HEK293 (cell line): Measurements from ENCODE around the gene TLK1.

Experiments
- CTCF ChIA-PET: fragments of 350-600 bp; formaldehyde crosslinking; extraction: SDS; loops from one replicate; lab custom pipeline; 2021; ENCODE audit warnings: antibody characterized with exemption; lab: Yijun Ruan, JAX
- POLR2A ChIA-PET: fragments of 300-600 bp; formaldehyde crosslinking; extraction: SDS; loops from one replicate; lab custom pipeline; 2020; ENCODE audit warnings: antibody characterized with exemption, inconsistent platforms; lab: Yijun Ruan, JAX
- H3K27ac ChIP-seq: fragments of 200-500 bp; sonication (Bioruptor generic); 2 replicates; pipeline ENCODE4 v1.5.1; 2014; ENCODE audit warnings: low read depth, low read length, control low read depth, inconsistent platforms; ENCODE audit errors: extremely low read depth
- H3K36me3 ChIP-seq, 2 experiments: fragments of 200-500 bp in 1 of 2; sonication (Bioruptor generic) in 1 of 2; 1 replicate in 1 of 2; 2 replicates in 1 of 2; pipeline ENCODE4 v1.5.1; 2014 to 2017; ENCODE audit warnings: inconsistent platforms in 2 of 2, low read length in 2 of 2; ENCODE audit not compliant: control insufficient read depth in 2 of 2, insufficient read depth in 1 of 2
- H3K4me1 ChIP-seq: fragments of 200-500 bp; sonication (Bioruptor generic); 2 replicates; pipeline ENCODE4 v1.5.1; 2014; ENCODE audit warnings: mild to moderate bottlenecking, low read length, inconsistent platforms; ENCODE audit not compliant: control insufficient read depth, insufficient read depth
- H3K4me3 ChIP-seq: 2 replicates; pipeline ENCODE4 v1.5.1; 2011; ENCODE audit warnings: low read depth, mild to moderate bottlenecking, control low read depth, low read length, moderate library complexity
- H3K9me3 ChIP-seq: fragments of 200-500 bp; sonication (Bioruptor generic); 2 replicates; pipeline ENCODE4 v1.5.1; 2014; ENCODE audit warnings: low read depth, low read length, inconsistent platforms; ENCODE audit not compliant: control insufficient read depth, insufficient read depth
- GFI1B ChIP-seq: fragments of 450-650 bp; formaldehyde crosslinking; IDR thresholded peaks from 2 replicates; pipeline ENCODE4 v1.5.1; 2016; ENCODE audit warnings: missing biosample characterization, missing genetic modification characterization
- MEIS1 ChIP-seq: sonication (generic); formaldehyde crosslinking; IDR thresholded peaks from 2 replicates; pipeline ENCODE4 v1.8.1; 2022; ENCODE audit warnings: missing genetic modification reagents, mild to moderate bottlenecking, borderline replicate concordance
- REPIN1 ChIP-seq: fragments of 450-650 bp; formaldehyde crosslinking; IDR thresholded peaks from 2 replicates; pipeline ENCODE4 v1.5.1; 2017; ENCODE audit warnings: missing biosample characterization, missing genetic modification characterization, low read depth
- SCRT1 ChIP-seq: fragments of 450-650 bp; formaldehyde crosslinking; IDR thresholded peaks from 2 replicates; pipeline ENCODE4 v1.5.1; 2016; ENCODE audit warnings: missing biosample characterization, missing genetic modification characterization, borderline replicate concordance
- SP2 ChIP-seq: fragments of 450-650 bp; formaldehyde crosslinking; IDR thresholded peaks from 2 replicates; pipeline ENCODE4 v1.5.1; 2016; ENCODE audit warnings: missing biosample characterization, missing genetic modification characterization
- SP7 ChIP-seq: fragments of 450-650 bp; formaldehyde crosslinking; IDR thresholded peaks from 2 replicates; pipeline ENCODE4 v1.5.1; 2016; ENCODE audit warnings: missing biosample characterization, missing genetic modification characterization
- ZBTB17 ChIP-seq: fragments of 450-650 bp; formaldehyde crosslinking; IDR thresholded peaks from 2 replicates; pipeline ENCODE4 v1.5.1; 2016; ENCODE audit warnings: missing biosample characterization, missing genetic modification characterization
- ZBTB48 ChIP-seq: fragments of 450-650 bp; formaldehyde crosslinking; IDR thresholded peaks from 2 replicates; pipeline ENCODE4 v1.5.1; 2016; ENCODE audit warnings: missing biosample characterization, missing genetic modification characterization
- ZFP37 ChIP-seq: fragments of 450-650 bp; formaldehyde crosslinking; IDR thresholded peaks from 2 replicates; pipeline ENCODE4 v1.5.1; 2016; ENCODE audit warnings: missing biosample characterization, missing genetic modification characterization
- ZIC2 ChIP-seq: fragments of 450-650 bp; formaldehyde crosslinking; IDR thresholded peaks from 2 replicates; pipeline ENCODE4 v1.5.1; 2016; ENCODE audit warnings: missing biosample characterization, missing genetic modification characterization
- ZNF366 ChIP-seq: fragments of 450-650 bp; formaldehyde crosslinking; conservative IDR thresholded peaks from 2 replicates; pipeline ENCODE4 v1.5.1; 2016; ENCODE audit warnings: missing biosample characterization, missing genetic modification characterization
- ZNF423 ChIP-seq: fragments of 450-650 bp; formaldehyde crosslinking; IDR thresholded peaks from 2 replicates; pipeline ENCODE4 v1.5.1; 2016; ENCODE audit warnings: missing biosample characterization, missing genetic modification characterization
- ZNF529 ChIP-seq: fragments of 450-650 bp; formaldehyde crosslinking; IDR thresholded peaks from 2 replicates; pipeline ENCODE4 v1.5.1; 2017; ENCODE audit warnings: missing genetic modification characterization, missing biosample characterization; ENCODE audit not compliant: insufficient replicate concordance
- ZNF585B ChIP-seq: fragments of 450-650 bp; formaldehyde crosslinking; IDR thresholded peaks from 2 replicates; pipeline ENCODE4 v1.5.1; 2016; ENCODE audit warnings: missing biosample characterization, missing genetic modification characterization
- ZNF600 ChIP-seq: fragments of 450-650 bp; formaldehyde crosslinking; IDR thresholded peaks from 2 replicates; pipeline ENCODE4 v1.5.1; 2016; ENCODE audit warnings: missing biosample characterization, missing genetic modification characterization
- ZNF629 ChIP-seq: fragments of 450-650 bp; formaldehyde crosslinking; IDR thresholded peaks from 2 replicates; pipeline ENCODE4 v1.5.1; 2017; ENCODE audit warnings: missing biosample characterization, missing genetic modification characterization
- ZNF707 ChIP-seq: fragments of 450-650 bp; formaldehyde crosslinking; IDR thresholded peaks from 2 replicates; pipeline ENCODE4 v1.5.1; 2016; ENCODE audit warnings: missing biosample characterization, missing genetic modification characterization
- TF ChIP-seq, protein P1 (sequence below): fragments of 450-650 bp; formaldehyde crosslinking; IDR thresholded peaks from 2 replicates; pipeline ENCODE4 v1.5.1; 2016; ENCODE audit warnings: missing biosample characterization, missing genetic modification characterization
- TF ChIP-seq, protein P2 (sequence below): fragments of 450-650 bp; formaldehyde crosslinking; IDR thresholded peaks from 2 replicates; pipeline ENCODE4 v1.5.1; 2016; ENCODE audit warnings: missing biosample characterization, missing genetic modification characterization
- TF ChIP-seq, protein P3 (sequence below): fragments of 450-650 bp; formaldehyde crosslinking; IDR thresholded peaks from 2 replicates; pipeline ENCODE4 v1.5.1; 2016; ENCODE audit warnings: missing biosample characterization, missing genetic modification characterization
- TF ChIP-seq, protein P4 (sequence below): fragments of 450-650 bp; formaldehyde crosslinking; IDR thresholded peaks from 2 replicates; pipeline ENCODE4 v1.5.1; 2016; ENCODE audit warnings: missing biosample characterization, missing genetic modification characterization
- TF ChIP-seq, protein P5 (sequence below): fragments of 450-650 bp; formaldehyde crosslinking; IDR thresholded peaks from 2 replicates; pipeline ENCODE4 v1.5.1; 2017; ENCODE audit warnings: missing biosample characterization, missing genetic modification characterization

TLK1 gene

DNA sequence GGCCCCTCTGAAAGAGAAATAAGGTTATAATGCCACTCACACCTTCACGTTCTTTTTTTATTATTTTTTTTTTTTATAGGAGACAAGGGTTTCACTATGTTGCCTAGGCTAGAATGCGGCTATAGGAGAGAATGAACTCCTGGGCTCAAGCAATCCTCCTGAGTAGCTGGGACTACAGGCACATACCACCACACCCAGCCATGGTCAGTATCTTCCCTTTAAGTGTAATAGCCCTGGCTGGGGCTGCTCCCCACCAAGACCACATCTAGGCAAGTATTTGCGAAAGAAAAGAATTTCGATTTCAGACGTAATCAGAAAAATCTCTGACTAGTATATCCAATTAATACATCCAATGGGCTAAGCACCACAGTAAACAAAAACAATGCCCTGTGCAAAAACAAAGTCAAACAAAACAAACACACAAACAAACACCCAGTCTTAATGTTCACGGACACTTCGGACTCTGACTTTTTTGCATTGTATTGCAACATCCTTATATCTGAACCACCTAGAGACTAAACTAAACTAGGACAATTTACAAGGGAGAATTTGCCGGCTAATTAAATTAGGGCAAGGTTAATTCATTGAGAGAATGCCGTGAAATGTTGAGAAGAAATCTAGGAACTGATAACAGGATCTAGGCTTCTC is 49.6 kb upstream of the TLK1 start (continued):
- TF ChIP-seq ZBTB48 (tag by site-specific recombination) (no peak), SP7 (tag by site-specific recombination) (no peak)

DNA sequence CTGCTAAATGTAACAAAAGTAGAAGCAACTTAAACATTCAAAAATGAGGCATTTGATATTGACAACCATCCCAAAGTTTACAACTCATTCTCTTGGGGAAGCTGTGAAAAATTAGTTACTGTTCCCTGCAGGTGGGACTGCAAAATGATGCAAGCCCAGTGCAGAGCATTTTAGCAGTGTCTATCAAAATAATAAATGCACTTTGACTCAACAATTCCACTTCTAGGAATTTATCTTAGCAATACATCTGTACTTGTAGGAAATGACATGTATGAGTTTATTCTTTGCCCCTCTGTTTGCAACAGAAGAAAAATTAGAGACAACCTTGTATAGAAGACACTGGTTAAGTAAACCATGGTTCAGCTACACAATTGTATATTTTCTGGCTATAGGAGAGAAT is 48.0 kb upstream of the TLK1 start:
- Histone ChIP-seq H3K36me3 (no peaks in the 10 kb centered on the region), H3K4me1 (no peaks in the 10 kb centered on the region), H3K9me3 (no peaks in the 10 kb centered on the region), H3K27ac (no peak overlapping the region), H3K4me3 (no peak overlapping the region)
- CTCF ChIA-PET = interaction anchor here (0.6 kb wide), 1 partner anchor 934 kb away, joined by 3 read pairs; no protein-coding TSS in a partner anchor
- POLR2A ChIA-PET = no interaction called here
- TF ChIP-seq ZNF600 (tag by site-specific recombination) (no peak), SCRT1 (tag by site-specific recombination) (no peak)

DNA sequence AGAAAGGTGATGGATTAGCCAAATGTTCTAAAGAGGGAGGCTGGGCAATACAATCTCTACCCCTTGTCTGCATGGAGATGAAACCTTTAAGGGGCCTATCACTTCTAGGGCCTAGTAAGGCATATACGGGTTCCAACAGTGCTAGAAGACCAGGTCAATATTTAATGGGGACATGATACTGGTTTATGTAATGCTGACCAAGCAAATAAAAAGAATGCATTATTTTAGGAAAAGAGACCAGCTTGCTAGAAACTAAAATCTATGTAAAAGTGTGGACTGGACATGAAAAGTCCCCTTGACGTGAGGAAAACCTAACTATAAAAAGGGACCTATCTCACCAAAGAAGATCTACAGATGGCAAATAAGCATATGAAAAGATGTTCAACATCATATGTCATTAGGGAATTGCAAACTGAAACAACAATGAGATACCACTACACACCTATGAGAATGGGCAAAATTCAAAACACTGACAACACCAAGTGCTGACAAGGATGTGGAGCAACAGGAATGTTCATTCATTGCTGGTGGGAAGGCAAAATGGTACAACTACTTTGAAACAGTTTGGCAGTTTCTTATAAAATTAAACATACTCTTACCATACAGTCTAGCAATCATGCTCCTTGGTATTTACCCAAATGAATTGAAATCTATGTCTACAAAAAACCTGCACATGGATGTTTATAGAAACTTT is 45.9 kb upstream of the TLK1 start:
- no peak overlapping the region for H3K4me3 ChIP-seq
- H3K4me1 ChIP-seq = no peaks in the 10 kb centered on the region
- H3K27ac ChIP-seq = no peak overlapping the region
- no peaks in the 10 kb centered on the region for H3K9me3 ChIP-seq
- CTCF ChIA-PET = interaction anchor here (1.0 kb wide), 1 partner anchor 34 kb away, joined by 3 read pairs; no protein-coding TSS in a partner anchor
- POLR2A ChIA-PET = no interaction called here
- TF ChIP-seq ZNF629 (tag by site-specific recombination) (no peak), ZNF423 (no peak), SP2 (tag by site-specific recombination) (no peak), ZNF366 (tag by site-specific recombination) (no peak), SCRT1 (tag by site-specific recombination) (no peak), ZBTB17 (tag by site-specific recombination) (no peak)
- TF ChIP-seq, protein P1, sequence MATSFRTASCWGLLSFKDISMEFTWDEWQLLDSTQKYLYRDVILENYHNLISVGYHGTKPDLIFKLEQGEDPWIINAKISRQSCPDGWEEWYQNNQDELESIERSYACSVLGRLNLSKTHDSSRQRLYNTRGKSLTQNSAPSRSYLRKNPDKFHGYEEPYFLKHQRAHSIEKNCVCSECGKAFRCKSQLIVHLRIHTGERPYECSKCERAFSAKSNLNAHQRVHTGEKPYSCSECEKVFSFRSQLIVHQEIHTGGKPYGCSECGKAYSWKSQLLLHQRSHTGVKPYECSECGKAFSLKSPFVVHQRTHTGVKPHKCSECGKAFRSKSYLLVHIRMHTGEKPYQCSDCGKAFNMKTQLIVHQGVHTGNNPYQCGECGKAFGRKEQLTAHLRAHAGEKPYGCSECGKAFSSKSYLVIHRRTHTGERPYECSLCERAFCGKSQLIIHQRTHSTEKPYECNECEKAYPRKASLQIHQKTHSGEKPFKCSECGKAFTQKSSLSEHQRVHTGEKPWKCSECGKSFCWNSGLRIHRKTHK = no peak
- TF ChIP-seq, protein P2, sequence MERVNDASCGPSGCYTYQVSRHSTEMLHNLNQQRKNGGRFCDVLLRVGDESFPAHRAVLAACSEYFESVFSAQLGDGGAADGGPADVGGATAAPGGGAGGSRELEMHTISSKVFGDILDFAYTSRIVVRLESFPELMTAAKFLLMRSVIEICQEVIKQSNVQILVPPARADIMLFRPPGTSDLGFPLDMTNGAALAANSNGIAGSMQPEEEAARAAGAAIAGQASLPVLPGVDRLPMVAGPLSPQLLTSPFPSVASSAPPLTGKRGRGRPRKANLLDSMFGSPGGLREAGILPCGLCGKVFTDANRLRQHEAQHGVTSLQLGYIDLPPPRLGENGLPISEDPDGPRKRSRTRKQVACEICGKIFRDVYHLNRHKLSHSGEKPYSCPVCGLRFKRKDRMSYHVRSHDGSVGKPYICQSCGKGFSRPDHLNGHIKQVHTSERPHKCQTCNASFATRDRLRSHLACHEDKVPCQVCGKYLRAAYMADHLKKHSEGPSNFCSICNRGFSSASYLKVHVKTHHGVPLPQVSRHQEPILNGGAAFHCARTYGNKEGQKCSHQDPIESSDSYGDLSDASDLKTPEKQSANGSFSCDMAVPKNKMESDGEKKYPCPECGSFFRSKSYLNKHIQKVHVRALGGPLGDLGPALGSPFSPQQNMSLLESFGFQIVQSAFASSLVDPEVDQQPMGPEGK (tag by site-specific recombination) = no peak
- TF ChIP-seq, protein P3, sequence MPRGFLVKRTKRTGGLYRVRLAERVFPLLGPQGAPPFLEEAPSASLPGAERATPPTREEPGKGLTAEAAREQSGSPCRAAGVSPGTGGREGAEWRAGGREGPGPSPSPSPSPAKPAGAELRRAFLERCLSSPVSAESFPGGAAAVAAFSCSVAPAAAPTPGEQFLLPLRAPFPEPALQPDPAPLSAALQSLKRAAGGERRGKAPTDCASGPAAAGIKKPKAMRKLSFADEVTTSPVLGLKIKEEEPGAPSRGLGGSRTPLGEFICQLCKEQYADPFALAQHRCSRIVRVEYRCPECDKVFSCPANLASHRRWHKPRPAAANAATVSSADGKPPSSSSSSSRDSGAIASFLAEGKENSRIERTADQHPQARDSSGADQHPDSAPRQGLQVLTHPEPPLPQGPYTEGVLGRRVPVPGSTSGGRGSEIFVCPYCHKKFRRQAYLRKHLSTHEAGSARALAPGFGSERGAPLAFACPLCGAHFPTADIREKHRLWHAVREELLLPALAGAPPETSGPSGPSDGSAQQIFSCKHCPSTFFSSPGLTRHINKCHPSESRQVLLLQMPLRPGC = no peak
- H3K36me3 ChIP-seq = no peaks in the 10 kb centered on the region

DNA sequence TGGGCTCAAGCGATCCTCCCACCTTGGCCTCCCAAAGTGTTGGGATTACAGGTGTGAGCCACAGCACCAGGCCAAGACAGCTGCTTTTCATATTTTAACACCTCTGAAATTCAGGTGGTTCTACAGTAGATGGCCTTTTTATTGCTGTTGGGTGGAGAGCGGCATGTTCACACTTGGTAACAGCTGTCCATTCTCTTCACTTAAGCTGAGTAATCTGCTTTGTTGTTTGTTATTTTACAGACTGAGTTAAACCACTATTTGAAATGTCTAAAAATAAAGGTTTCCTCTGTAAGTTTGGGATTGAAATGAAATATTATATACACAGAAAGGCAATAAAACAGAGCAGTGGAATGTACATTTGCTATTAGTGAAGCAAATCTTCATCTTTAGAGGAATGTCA is 44.9 kb upstream of the TLK1 start:
- ChIA-PET CTCF (interaction anchor here (1.0 to 1.1 kb wide), 2 partner anchors 13 to 33 kb away, joined by 3 read pairs; no protein-coding TSS in a partner anchor), POLR2A (no interaction called here)
- Histone ChIP-seq H3K4me3 (no peak overlapping the region), H3K27ac (no peak overlapping the region), H3K9me3 (no peaks in the 10 kb centered on the region), H3K4me1 (no peaks in the 10 kb centered on the region), H3K36me3 (no peaks in the 10 kb centered on the region)
- TF ChIP-seq MEIS1 (no peak), ZIC2 (no peak), REPIN1 (tag by site-specific recombination) (no peak), ZNF707 (tag by site-specific recombination) (no peak), ZNF585B (tag by site-specific recombination) (no peak), ZNF529 (tag by site-specific recombination) (no peak), ZFP37 (tag by site-specific recombination) (no peak), GFI1B (tag by site-specific recombination) (no peak)
- TF ChIP-seq, protein P4, sequence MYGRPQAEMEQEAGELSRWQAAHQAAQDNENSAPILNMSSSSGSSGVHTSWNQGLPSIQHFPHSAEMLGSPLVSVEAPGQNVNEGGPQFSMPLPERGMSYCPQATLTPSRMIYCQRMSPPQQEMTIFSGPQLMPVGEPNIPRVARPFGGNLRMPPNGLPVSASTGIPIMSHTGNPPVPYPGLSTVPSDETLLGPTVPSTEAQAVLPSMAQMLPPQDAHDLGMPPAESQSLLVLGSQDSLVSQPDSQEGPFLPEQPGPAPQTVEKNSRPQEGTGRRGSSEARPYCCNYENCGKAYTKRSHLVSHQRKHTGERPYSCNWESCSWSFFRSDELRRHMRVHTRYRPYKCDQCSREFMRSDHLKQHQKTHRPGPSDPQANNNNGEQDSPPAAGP (tag by site-specific recombination) = no peak
- TF ChIP-seq, protein P5, sequence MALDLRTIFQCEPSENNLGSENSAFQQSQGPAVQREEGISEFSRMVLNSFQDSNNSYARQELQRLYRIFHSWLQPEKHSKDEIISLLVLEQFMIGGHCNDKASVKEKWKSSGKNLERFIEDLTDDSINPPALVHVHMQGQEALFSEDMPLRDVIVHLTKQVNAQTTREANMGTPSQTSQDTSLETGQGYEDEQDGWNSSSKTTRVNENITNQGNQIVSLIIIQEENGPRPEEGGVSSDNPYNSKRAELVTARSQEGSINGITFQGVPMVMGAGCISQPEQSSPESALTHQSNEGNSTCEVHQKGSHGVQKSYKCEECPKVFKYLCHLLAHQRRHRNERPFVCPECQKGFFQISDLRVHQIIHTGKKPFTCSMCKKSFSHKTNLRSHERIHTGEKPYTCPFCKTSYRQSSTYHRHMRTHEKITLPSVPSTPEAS = no peak
